AG08396 (cell line): ENCODE data around the gene NAP1L4.

ENCODE experiments used
- DNase-seq: peaks from one replicate; pipeline ENCODE4 v3.0.0; 2012; ENCODE audit warnings: low spot score, mixed read lengths

Gene NAP1L4

GRCh38 chr11:3010521-3011275 is 18.6 kb upstream of the NAP1L4 start:
- DNase-seq: no peak

DNA sequence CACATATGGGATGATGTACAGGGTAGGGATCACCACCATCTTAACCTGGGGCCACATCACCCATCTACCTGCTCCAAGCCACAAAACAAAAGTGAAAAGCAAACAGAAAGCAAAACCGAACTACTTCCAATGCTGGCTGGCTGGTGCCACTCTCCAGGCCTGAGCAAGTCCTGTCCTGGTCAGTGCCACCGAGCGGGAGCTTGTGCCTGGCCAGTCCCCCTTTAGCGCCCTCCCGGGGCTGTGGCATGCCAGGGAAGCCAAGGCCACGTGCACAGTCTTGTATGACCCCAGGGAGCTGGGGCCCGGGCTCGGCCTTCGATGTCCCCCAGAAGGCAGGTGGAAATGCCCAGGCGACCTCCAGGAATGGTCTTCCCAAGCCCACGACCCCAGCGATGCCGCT is 17.9 kb upstream of the NAP1L4 start:
- DNase-seq: no peak

DNA sequence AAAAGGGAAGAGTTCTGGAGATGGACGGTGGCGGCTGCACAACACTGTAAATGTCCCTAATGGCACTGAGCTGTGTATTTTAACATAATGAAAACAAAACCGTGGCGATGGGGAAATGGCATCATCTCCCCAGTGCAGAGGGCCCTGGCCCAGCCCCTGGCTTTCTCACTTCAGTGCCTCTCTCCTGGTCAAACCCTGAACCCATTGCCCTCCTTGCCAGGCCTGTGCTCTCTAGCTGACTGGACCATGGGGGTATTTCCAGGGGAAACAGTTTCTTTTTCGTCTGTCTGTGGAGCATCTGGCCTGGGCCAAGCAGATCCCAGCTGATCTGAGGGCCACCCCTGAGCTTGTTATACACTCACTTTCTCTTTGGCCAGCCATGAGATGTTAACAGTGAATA is 17.4 kb upstream of the NAP1L4 start:
- no peak for DNase-seq

- DNase-seq: no peak
Observed at GRCh38 chr11:3008746-3009336, 16.7 kb upstream of the NAP1L4 start.

GRCh38 chr11:3007404-3008010 is 15.4 kb upstream of the NAP1L4 start:
- no peak for DNase-seq

DNA sequence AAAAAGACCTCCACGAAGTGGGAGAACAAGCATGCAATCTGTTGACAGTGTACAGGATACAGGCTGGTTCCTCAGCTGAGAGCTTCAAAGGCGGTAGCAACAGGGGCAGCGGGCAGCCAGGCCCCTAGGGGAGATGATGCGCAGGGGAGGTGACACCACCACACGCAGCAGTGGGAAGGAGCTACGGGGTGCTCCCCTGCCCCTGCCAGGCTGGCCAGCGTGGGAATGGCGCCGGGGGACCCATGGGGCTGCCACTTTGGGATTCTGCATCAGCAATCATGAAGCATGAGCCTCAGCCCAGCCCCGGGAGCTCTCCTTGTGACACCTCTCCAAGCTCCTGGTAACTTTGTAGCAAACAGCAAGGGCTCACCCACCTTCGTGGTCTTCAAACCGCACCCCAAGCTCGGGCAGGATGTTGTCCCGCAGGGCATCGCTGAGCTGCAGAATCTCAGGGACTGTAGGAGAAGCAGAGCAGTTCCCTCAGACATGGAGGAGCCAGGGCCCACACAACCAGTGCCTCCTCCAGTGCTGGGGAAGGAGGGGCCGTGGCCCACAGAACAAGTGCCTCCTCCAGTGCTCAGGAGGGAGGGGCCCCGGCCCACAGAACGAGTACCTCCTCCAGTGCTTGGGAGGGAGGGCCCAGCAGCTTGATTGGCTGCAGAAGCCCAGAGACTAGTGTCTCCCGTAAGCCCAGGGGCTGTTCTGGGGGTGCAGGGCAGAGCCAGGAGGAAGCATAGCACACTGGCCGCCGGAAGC is 14.6 kb upstream of the NAP1L4 start:
- DNase-seq: no peak

DNA sequence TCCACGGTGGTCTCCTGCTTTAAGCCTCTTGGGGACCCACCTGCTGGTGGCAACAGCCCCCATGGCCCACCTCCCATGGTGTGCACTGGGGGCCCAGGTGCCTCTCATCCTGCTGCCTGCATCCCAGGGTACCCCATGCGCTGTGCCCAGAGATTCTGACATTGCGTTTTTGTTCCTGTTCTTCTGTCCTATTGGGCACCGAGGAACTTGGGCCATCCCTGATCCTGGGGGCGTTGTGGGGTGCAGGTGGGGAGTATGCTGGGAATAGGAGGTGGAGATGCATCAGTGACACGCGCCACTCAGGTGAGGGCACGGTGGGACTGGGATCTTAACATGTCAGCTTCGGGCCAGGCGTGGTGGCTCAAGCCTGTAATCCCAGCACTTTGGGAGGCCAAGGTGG is 12.4 kb upstream of the NAP1L4 start:
- DNase-seq: no peak

GRCh38 chr11:3003396-3004231 is 11.5 kb upstream of the NAP1L4 start:
- DNase-seq: no peak

DNA sequence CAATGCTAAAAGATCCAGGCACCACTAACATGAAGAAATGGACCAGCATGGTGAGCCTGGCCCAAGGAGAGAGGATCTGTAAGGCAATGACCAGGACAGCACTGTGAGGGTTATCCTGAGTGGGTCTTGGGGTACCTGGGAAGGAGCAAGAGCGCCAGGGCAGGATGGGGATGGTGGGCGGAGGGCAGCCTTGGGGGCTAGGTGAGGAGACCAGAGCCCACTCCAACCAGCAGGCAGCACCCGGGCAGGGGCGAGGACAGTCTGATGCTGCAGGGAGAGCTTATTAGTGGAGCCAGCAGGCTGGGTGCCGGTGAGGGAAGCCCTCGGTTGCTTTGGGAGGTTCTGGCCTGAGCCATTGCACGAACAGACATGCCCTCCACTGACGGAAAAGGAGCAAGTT is 10.7 kb upstream of the NAP1L4 start:
- no peak for DNase-seq

DNA sequence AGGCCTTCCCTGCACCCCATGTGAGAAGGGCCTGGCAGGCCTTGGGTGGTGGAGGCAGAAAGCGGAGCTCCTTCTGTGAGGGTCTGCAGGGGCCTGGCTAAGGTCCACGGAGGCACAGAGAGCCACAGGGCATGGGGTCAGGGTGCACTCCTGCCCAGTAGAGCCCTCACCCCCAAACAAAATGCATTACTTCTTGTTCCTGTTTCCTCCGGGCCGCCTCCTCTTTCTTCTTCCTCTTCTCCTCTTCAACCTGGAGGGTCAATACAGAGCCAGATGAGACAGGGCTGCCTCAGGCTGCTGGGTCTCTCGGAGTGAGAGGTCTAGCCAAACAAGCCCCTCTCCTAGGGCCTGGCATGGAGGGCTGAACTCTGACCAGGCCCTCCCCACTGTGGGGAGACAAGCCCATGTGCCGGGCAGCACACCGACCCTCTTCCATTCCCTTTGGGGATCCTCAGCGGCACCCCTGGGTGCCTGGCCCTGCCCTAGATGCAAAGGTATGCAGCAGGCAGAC is 10.3 kb upstream of the NAP1L4 start:
- DNase-seq: no peak

DNA sequence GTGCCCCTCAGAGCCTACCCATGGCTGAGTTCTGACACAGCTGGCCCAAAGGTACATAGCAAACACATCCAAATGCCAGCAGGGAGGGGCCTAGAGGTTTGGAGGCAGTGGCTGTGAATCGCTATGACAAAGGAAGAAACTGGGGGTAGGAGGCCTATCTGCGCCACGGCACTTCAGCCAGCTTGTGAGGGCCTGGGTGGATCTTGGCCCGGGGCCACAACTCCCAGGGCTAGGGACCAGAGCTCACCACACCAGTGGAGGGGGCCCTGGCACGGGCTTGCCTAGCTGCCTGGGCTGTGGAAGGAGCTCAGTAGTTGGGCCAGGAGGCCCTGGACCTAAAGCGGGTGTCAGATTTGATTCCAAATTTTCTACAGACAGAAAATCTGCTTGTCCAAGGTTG is 9.4 kb upstream of the NAP1L4 start:
- DNase-seq: no peak

- DNase-seq: peak; percentile 55
Observed at GRCh38 chr11:3000032-3000961, 8.2 kb upstream of the NAP1L4 start.

DNA sequence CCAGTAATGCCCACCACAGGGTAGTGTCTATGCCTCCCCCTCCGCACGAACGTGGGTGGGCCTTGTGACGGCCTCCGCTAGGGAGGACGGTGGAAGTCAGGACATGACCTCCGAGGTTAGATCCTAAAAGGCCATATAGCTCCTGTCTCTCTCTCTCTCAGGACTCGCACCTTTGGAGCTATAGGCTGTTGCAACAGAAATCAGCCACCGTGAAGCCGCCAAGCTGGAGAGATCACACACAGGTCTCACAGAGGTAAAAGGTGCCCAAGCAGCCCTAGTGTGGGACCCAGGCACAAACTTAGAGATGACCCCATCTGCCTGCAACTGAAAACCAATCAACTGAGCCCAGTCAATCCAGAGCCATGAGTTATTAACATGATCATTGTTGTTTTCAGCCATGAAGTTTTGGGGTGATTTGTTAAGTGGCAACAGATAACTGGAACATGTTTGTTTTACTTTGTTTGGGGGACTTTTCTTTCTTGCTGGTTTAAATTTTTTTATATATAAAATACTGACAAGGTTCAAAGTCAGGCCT is 7.4 kb upstream of the NAP1L4 start:
- no peak for DNase-seq

DNA sequence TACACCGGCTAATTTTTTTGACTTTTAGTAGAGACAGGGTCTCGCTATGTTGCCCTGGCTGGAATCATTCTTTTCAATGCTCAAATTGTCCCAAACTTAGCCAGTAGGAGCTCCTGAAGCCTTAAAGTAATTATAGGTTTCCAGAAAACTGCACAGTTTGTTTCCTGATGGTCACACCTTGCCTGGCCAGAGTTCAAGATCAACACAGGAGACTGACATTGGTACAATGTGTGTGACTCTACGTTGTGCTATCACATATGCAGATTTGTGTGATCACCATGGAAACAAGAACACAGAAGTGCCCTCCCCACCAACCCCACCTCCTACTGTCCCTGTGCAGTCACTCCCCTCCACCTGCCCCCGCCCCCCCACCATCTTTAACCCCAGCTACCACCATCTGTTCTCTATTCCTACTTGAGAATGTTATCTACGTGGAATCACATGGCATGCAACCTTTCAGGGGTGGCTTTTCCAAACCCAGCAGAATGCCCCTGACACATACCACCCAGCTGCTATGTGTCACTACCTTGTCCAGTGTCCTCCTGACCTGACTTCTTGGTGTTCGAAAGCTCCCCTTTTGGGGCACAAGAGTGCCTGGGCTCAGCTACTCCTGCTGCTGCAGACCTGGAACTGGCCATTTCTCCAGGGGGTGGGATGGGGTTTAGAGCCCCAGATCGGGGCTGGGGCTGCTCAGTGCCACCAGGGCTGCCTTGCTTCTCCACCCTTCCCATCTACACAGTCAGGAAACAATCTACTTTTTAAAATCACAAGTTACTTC is 6.1 kb upstream of the NAP1L4 start:
- DNase-seq: no peak

- DNase-seq: no peak
Observed at GRCh38 chr11:2997406-2997805, 5.3 kb upstream of the NAP1L4 start.

- no peak for DNase-seq
Observed at GRCh38 chr11:2996976-2997375, 4.8 kb upstream of the NAP1L4 start.

GRCh38 chr11:2995893-2996554 is 3.9 kb upstream of the NAP1L4 start:
- no peak for DNase-seq

DNA sequence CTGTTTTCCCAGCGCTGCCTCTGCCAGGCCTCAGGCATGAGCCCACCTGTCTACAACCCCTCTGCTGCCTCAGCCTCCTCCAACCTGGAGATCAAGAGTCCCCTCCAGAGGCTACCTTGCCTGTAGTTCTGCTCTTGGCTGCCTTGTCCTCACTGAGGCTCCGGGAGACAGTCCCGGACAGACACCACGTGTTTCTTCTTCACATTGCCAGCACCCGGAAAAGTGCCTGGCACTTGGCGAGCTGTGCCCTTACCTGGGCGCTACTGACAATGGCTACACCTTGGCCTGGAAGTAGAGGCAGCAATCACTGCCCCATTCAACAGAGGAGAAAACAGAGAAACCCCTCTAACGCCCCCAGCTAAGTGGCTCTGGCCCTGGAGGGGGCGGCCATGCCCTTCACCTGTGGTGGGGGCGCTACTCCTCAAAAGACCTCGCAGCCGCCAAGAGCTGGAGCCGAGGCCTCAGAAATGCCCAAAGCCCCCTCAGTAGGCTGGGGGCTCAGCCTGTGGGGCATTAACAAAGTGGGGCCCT is 3.0 kb upstream of the NAP1L4 start:
- DNase-seq: no peak

DNA sequence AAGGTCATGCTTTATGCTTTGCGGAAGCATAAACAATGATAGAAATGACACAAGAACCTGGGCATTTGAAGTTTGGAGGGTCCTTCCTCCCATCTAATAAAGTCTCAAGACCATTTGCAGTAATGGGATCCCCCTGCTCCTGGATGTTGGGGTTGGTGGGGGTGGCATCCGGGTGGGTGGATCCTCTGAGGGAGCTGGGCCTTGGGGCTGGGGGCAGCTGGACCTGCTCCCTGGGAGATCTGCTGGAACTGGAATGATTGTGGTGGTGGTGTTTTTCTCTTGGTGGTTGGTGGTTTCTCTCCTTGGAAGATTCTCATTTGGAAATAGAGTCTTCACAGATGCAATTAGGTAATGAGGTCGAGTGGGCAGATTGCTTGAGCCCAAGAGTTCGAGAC is 2.2 kb upstream of the NAP1L4 start:
- no peak for DNase-seq
